ENCODE data around the gene PROSER2. TPM values are rescaled to one million over a fixed set of nuclear protein-coding genes. Genes with fewer than 3 reads are reported as not detected.

Gene PROSER2, protein sequence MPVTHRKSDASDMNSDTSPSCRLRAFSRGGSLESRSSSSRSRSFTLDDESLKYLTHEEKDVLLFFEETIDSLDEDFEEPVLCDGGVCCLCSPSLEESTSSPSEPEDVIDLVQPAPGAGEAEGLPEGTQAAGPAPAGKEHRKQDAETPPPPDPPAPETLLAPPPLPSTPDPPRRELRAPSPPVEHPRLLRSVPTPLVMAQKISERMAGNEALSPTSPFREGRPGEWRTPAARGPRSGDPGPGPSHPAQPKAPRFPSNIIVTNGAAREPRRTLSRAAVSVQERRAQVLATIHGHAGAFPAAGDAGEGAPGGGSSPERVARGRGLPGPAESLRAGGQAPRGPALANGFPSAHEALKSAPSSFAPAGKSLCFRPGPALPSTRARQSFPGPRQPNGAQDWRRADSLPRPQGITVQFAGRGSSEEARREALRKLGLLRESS
- total RNA-seq, result 1 to 10 TPM in 2 of 3 donors, under 1 TPM in 1; 0.70 to 1.9 (median 1.1) TPM
- total RNA-seq (2013), result 1.6 TPM

- Histone ChIP-seq H3K27ac (ENCODE audit: low read length) (no peak within 1 kb of the TSS), H3K4me3 (ENCODE audit: low read length) (peak within 1 kb of the TSS; percentile 33)
- H3K9me3 Mint-ChIP-seq, result no peaks in the 10 kb centered on the region
These were observed at the start of gene PROSER2 for GRCh38 chr10:11823122-11823988. Gene PROSER2, plus strand, starts transcription at chr10:11823356. Its CDS starts 28,722 bp downstream, at chr10:11852078.

DNA sequence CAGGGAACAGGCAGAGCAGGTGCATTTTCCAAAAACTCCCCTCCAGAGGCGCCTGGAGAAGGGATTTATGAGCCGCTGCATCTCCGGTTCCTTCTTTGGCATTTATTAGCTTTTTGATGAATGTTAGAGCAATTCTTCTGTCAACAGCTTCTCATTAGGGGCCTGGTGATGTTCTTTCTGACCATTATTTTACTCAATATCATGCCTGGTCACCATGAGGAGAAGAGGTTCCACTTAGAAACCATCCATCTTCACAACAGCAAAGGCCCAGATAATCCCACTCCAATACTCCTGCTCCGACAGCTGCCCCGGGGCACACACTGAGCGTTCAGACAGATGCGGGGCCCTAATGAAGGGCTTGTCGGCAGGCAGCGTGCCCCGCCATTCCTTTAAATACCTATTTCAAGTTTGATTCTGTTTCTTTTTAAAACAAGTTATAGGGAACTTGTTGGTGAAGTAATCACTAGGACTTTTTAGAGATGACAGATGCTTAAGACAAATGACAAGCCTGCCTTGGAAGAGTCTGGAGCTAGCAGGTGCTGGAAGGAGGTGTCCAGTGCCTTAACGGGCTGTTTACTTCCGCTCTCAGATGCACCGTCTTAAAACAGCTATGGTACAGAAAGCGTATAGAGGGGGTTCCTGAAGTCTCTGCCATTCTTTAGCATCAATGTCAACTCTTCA lies 49.3 kb upstream of the PROSER2 start:
- Histone ChIP-seq H3K36me3 (ENCODE audit: control insufficient read depth, insufficient read depth, low read length) (no peaks in the 10 kb centered on the region), H3K27me3 (ENCODE audit: control insufficient read depth, insufficient read depth, low read length) (no peaks in the 10 kb centered on the region), H3K4me1 (ENCODE audit: control insufficient read depth, insufficient read depth, low read length) (no peaks in the 10 kb centered on the region), H3K27ac (ENCODE audit: low read length) (no peak overlapping the region), H3K4me3 (ENCODE audit: low read length) (no peak overlapping the region), H3K9me3 (ENCODE audit: control insufficient read depth, insufficient read depth, low read length) (no peaks in the 10 kb centered on the region)
- ATAC-seq (no peak), DNase-seq (no peak)
- over 99% methylated on average over 11 of the region's 14 CpGs for WGBS (ENCODE audit: insufficient coverage)
- TF ChIP-seq CTCF (IDR thresholded peaks at IDR 0.05), result no peak
- intact Hi-C loops (cut with micrococcal nuclease), result no loop called here
- Mint-ChIP-seq H3K27me3 (ENCODE audit: low read depth in 2 of 2) (no peaks in the 10 kb centered on the region), H3K4me3 (no peak overlapping the region), H3K9me3 (no peaks in the 10 kb centered on the region), H3K4me1 (no peaks in the 10 kb centered on the region), H3K36me3 (no peaks in the 10 kb centered on the region), H3K27ac (no peak overlapping the region)

More at GRCh38 chr10:11823122-11823988, at the start of gene PROSER2:
- intact Hi-C loops (cut with micrococcal nuclease), result no loop called here
- no peak for TF ChIP-seq CTCF (IDR thresholded peaks at IDR 0.05)
- Histone ChIP-seq H3K36me3 (ENCODE audit: control insufficient read depth, insufficient read depth, low read length) (no peaks in the 10 kb centered on the region), H3K9me3 (ENCODE audit: control insufficient read depth, insufficient read depth, low read length) (no peaks in the 10 kb centered on the region), H3K27me3 (ENCODE audit: control insufficient read depth, insufficient read depth, low read length) (peaks cover 7% of the 10 kb centered on the region), H3K4me1 (ENCODE audit: control insufficient read depth, insufficient read depth, low read length) (peaks cover 7% of the 10 kb centered on the region)
- H3K36me3 Mint-ChIP-seq, result no peaks in the 10 kb centered on the region
- DNase-seq (peak in 1 of 2 donors; percentile 63), ATAC-seq (peak; percentile 66 to 80 (median 73))
- H3K27me3 Mint-ChIP-seq (ENCODE audit: low read depth in 2 of 2), result peaks cover 45 to 46% of the 10 kb centered on the region in 2 donors
- H3K4me1 Mint-ChIP-seq, result peaks cover 4 to 8% of the 10 kb centered on the region in 2 donors
- H3K4me3 Mint-ChIP-seq, result peak within 1 kb of the TSS; percentile 37
- under 1% methylated on average over 114 of the region's 114 CpGs for WGBS (ENCODE audit: insufficient coverage)
- H3K27ac Mint-ChIP-seq, result no peak within 1 kb of the TSS

DNA sequence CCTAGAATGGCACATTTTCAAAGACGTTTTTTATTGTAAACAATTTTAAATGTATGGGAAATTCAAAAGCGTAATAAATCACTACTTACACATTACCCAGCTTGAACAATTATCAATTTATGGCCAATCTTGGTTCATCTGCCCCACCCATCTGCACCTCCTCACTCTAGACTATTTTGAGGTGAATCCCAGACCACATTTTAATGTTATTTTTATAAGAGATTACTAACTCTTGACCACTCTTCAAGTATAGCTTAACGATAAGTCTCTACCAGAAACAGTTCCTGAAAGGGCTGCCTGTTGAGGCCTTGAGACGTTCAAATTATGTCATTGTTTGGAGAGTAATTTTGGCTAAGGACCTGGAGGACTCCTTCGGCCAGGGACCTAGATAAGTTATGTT lies 47.7 kb upstream of the PROSER2 start:
- intact Hi-C loops (cut with micrococcal nuclease), result no loop called here
- WGBS (ENCODE audit: insufficient coverage), result 46% methylated on average over 4 of the region's 5 CpGs
- Histone ChIP-seq H3K4me1 (ENCODE audit: control insufficient read depth, insufficient read depth, low read length) (no peaks in the 10 kb centered on the region), H3K9me3 (ENCODE audit: control insufficient read depth, insufficient read depth, low read length) (no peaks in the 10 kb centered on the region), H3K4me3 (ENCODE audit: low read length) (no peak overlapping the region), H3K36me3 (ENCODE audit: control insufficient read depth, insufficient read depth, low read length) (no peaks in the 10 kb centered on the region), H3K27me3 (ENCODE audit: control insufficient read depth, insufficient read depth, low read length) (no peaks in the 10 kb centered on the region), H3K27ac (ENCODE audit: low read length) (no peak overlapping the region)
- no peaks in the 10 kb centered on the region for H3K27me3 Mint-ChIP-seq (ENCODE audit: low read depth in 2 of 2)
- no peaks in the 10 kb centered on the region for H3K9me3 Mint-ChIP-seq
- no peak overlapping the region for H3K27ac Mint-ChIP-seq
- H3K4me3 Mint-ChIP-seq, result no peak overlapping the region
- no peak for ATAC-seq
- no peak for DNase-seq
- no peaks in the 10 kb centered on the region for H3K36me3 Mint-ChIP-seq
- H3K4me1 Mint-ChIP-seq, result no peaks in the 10 kb centered on the region
- TF ChIP-seq CTCF (IDR thresholded peaks at IDR 0.05), result no peak
